Aorta (tissue), 5 donors: ENCODE data around the gene DEK. TPM values are rescaled to one million over a fixed set of nuclear protein-coding genes. Genes with fewer than 3 reads are reported as not detected.

Experiments used
- ATAC-seq: fragments of 200-7000 bp; cut with Tn5 transposase; one replicate; pipeline ENCODE4 v1.9.1; 2022; ENCODE audit warnings: moderate library complexity; ENCODE audit not compliant: low FRiP score
- DNase-seq, 2 donors: peaks; one replicate each; pipeline ENCODE4 v3.0.0-alpha.2; 2020
- H3K27ac ChIP-seq, 2 donors: one replicate each; pipeline ENCODE4 v1.5.1; 2013; ENCODE audit warnings: low read length in 2 of 2, mild to moderate bottlenecking in 2 of 2, moderate library complexity in 2 of 2, control low read depth in 1 of 2, inconsistent platforms in 1 of 2, low read depth in 1 of 2
- H3K27me3 ChIP-seq, 2 donors: one replicate each; pipeline ENCODE4 v1.6.1; 2013; ENCODE audit warnings: control low read depth in 1 of 2, low read length in 1 of 2, mild to moderate bottlenecking in 1 of 2, moderate library complexity in 1 of 2; ENCODE audit not compliant: insufficient read depth in 2 of 2, control insufficient read depth in 1 of 2
- H3K36me3 ChIP-seq, 2 donors: one replicate each; pipeline ENCODE4 v1.6.1; 2013; ENCODE audit warnings: control low read depth in 1 of 2, low read length in 1 of 2, mild to moderate bottlenecking in 1 of 2; ENCODE audit not compliant: insufficient read depth in 2 of 2, control insufficient read depth in 1 of 2
- H3K4me1 ChIP-seq, 2 donors: one replicate each; pipeline ENCODE4 v1.6.1; 2013; ENCODE audit warnings: low read length in 2 of 2, control low read depth in 1 of 2, mild to moderate bottlenecking in 1 of 2, moderate library complexity in 1 of 2; ENCODE audit not compliant: insufficient read depth in 2 of 2, control insufficient read depth in 1 of 2
- H3K4me3 ChIP-seq, 2 donors: one replicate each; pipeline ENCODE4 v1.5.1; 2013; ENCODE audit warnings: low read length in 2 of 2, control low read depth in 1 of 2, mild to moderate bottlenecking in 1 of 2
- H3K9me3 ChIP-seq: one replicate; pipeline ENCODE4 v1.6.1; 2013; ENCODE audit warnings: mild to moderate bottlenecking, low read length; ENCODE audit not compliant: control insufficient read depth
- WGBS, 2 donors: extraction: QIAGEN DNeasy Blood & Tissue Kit; methylation state at CpG; one replicate each; pipeline ENCODE4 v1.1.7; 2013; 5-methylcytosine and 5-hydroxymethylcytosine counted together
- intact Hi-C, 2 donors: fragments of 100-400 bp; cut with DNase I; formaldehyde crosslinking; loops; one replicate each; pipeline versions ENCODE4 v1.14.2 to v1.15.0; 2022
- polyA plus RNA-seq, 2 donors: library from polyadenylated mRNA; stranded (reverse); fragments of 200-250 nt; gene quantifications; one replicate each; pipeline ENCODE4 v1.2.3, GENCODE V29; 2013
- total RNA-seq, 2 donors: library from RNA; stranded (reverse); fragmentation: NEBNext Ultra II Directional; extraction: Animal tissue kit (Norgen Biotek cat#: 25700); gene quantifications; one replicate each; pipeline ENCODE4 v1.2.1, GENCODE V29; 2021
- donor health status: healthy with polysubstance abuse.
- donor health status: Bipolar disorder and iron deficiency.
- donor health status: DM: no; HTN: no; CAD: no.
- donor health status: DM: no; HTN: no; CAD: no.
- donor health status: DM: yes; HTN: yes; CAD: no.

DEK gene
- total and polyA plus RNA-seq, 4 donors, result 61.7 to 83.9 (median 75.3) TPM

- H3K9me3 ChIP-seq, result no peaks in the 10 kb centered on the region
- H3K4me3 ChIP-seq, result no peak overlapping the region
- no peak overlapping the region for H3K27ac ChIP-seq
- H3K4me1 ChIP-seq, result no peaks in the 10 kb centered on the region
- no peak for DNase-seq
- no peaks in the 10 kb centered on the region for H3K27me3 ChIP-seq
- no peak for ATAC-seq
- no peaks in the 10 kb centered on the region for H3K36me3 ChIP-seq
- intact Hi-C loops, result no loop called here
Observed at GRCh38 chr6:18247002-18247401, 17.3 kb downstream of the DEK start.

DNA sequence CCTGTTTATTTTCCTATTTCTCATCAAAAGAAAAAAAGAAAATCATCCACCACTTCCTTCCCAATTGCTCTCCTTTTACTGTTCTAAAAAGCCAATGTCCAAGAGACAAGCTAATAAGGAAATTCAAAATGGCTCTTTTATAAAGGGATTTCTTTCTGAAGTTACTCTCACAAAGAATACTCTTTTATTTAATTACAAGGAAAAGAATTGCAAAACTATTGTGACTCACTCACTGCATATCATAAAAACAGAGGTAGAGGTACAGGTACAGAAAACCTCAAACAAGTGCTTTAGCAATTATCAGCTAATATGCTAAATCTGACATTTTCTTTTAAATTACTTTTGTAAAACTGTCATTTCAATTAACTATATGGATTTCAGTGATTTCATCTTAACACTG, 18.1 kb downstream of the DEK start:
- Histone ChIP-seq H3K4me1 (no peaks in the 10 kb centered on the region), H3K4me3 (no peak overlapping the region), H3K36me3 (no peaks in the 10 kb centered on the region), H3K27me3 (no peaks in the 10 kb centered on the region), H3K27ac (no peak overlapping the region), H3K9me3 (no peaks in the 10 kb centered on the region)
- intact Hi-C loops, result no loop called here
- DNase-seq, result no peak
- no peak for ATAC-seq

DNA sequence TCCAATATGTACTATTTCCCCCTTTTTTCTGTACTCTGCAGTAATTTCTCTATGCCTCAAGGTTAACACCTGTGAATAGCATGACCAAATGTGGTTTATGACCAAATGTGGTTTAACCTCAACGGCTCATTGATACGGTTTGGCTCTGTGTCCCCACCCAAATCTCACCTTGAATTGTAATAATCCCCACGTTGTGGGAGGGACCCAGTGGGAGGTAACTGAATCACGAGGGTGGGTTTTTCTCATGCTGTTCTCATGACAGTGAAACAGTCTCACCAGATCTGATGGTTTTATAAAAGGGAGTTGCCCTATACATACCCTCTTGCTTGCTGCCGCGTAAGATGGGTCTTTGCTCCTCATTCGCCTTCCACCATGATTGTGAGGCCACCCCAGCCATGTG, 18.7 kb downstream of the DEK start:
- ATAC-seq, result no peak
- H3K27ac ChIP-seq, result no peak overlapping the region
- H3K36me3 ChIP-seq, result no peaks in the 10 kb centered on the region
- no peaks in the 10 kb centered on the region for H3K27me3 ChIP-seq
- no peaks in the 10 kb centered on the region for H3K9me3 ChIP-seq
- H3K4me3 ChIP-seq, result no peak overlapping the region
- WGBS, 2 donors, result 65 to 73% methylated on average over 7 of the region's 7 CpGs
- no peaks in the 10 kb centered on the region for H3K4me1 ChIP-seq
- DNase-seq, result no peak
- intact Hi-C loops, result no loop called here

- Histone ChIP-seq H3K36me3 (no peaks in the 10 kb centered on the region), H3K4me3 (no peak overlapping the region), H3K9me3 (no peaks in the 10 kb centered on the region), H3K27me3 (no peaks in the 10 kb centered on the region), H3K4me1 (no peaks in the 10 kb centered on the region), H3K27ac (no peak overlapping the region)
- intact Hi-C loops, result no loop called here
- WGBS, 2 donors, result 73 to 81% methylated on average over 1 of the region's 1 CpG
- no peak for DNase-seq
- ATAC-seq, result no peak
Observed at GRCh38 chr6:18245079-18245478, 19.3 kb downstream of the DEK start.

- Histone ChIP-seq H3K27ac (no peak overlapping the region), H3K9me3 (no peaks in the 10 kb centered on the region), H3K4me1 (no peaks in the 10 kb centered on the region), H3K27me3 (no peaks in the 10 kb centered on the region), H3K36me3 (no peaks in the 10 kb centered on the region), H3K4me3 (no peak overlapping the region)
- no peak for ATAC-seq
- intact Hi-C loops, result no loop called here
- DNase-seq, result no peak
- WGBS, 2 donors, result 52 to 65% methylated on average over 2 of the region's 2 CpGs
Observed at GRCh38 chr6:18244251-18244650, 20.1 kb downstream of the DEK start.

- no peaks in the 10 kb centered on the region for H3K36me3 ChIP-seq
- WGBS, 2 donors, result 86 to 93% methylated on average over 3 of the region's 3 CpGs
- ATAC-seq, result no peak
Observed at GRCh38 chr6:18243302-18243893, 20.9 kb downstream of the DEK start.

DNA sequence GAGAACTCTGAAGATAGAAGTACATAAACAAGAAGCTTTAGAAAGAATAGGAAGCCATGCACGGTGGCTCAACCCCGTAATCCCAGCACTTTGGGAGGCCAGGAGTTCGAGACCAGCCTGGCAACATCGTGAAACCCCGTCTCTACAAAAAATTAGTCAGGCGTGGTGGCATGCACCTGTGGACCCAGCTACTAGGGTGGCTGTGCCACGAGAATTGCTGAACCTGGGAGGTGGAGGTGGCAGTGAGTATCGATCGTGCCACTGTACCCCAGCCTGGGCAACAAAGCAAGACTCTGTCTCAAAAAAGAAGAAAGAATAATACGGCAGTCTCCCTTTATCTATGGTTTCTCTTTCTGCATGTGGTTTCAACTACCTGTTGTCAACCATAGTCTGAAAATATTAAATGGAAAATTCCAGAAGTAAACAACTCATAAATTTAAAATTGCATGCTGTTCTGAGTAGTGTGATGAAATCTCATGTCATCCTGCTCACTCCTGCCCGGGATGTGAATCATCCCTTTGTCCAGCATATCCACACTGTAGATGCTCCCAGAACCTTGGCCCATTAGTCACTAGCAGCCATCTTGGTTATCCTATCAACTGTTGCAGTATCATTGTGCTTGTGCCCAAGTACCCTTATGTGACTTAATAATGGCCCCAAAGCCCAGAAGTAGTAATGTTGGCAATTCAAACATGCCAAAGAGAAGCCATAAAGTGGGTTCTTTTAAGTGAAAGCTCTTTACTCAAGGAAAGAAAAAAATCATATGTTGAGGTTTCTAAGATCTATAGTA, 22.1 kb downstream of the DEK start:
- H3K27ac ChIP-seq, result no peak overlapping the region
- H3K27me3 ChIP-seq, result no peaks in the 10 kb centered on the region
- no peaks in the 10 kb centered on the region for H3K36me3 ChIP-seq
- intact Hi-C loops, result no loop called here
- H3K4me1 ChIP-seq, result no peaks in the 10 kb centered on the region
- DNase-seq (no peak), ATAC-seq (no peak)
- H3K4me3 ChIP-seq, result no peak overlapping the region
- 93 to 96% methylated on average over 11 of the region's 11 CpGs for WGBS, 2 donors
- no peaks in the 10 kb centered on the region for H3K9me3 ChIP-seq

More at GRCh38 chr6:18243302-18243893, 20.9 kb downstream of the DEK start:
- Histone ChIP-seq H3K4me3 (no peak overlapping the region), H3K27me3 (no peaks in the 10 kb centered on the region), H3K4me1 (no peaks in the 10 kb centered on the region), H3K27ac (no peak overlapping the region), H3K9me3 (no peaks in the 10 kb centered on the region)
- intact Hi-C loops, result no loop called here
- no peak for DNase-seq

DNA sequence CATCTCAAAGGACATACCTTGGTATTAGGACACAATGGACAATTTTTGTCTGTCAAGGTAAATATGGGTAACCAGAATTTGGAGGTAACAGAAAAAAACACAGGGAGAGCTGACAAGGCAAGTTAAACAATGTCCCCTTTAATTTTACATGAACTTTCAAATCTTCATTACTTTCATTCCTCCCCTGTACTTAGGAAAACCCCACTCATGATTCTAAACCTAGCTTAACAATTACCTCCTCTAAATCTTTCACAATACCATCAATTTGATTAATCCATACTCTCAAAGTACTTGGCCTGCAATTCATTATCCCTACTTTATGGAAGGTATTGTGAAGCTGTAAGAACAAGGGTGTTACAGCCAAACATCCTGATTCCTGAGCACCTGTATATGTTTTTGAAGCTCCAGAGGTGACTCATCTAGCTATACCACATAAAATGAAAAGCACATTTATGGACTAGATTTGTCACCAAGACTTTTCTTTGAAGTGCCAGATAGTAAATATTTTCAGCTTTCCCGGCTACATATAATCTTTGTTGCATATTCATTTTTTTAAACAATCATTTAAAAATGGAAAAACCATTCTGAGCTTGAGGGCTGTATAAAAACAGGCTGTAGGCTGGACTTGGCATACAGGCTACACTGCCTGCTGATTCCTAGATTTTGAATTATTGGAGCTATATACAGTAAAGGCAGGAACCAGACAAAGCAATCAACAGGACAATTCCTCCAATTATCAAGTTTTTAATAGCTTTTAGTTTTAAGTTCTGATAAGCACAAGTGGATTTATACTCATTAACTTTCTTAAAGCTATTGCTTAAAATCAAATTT, 22.9 kb downstream of the DEK start:
- Histone ChIP-seq H3K9me3 (no peaks in the 10 kb centered on the region), H3K4me3 (no peak overlapping the region)
- intact Hi-C loops, result no loop called here

More for the DNA sequence above, 22.9 kb downstream of the DEK start:
- no peaks in the 10 kb centered on the region for H3K27me3 ChIP-seq
- no peaks in the 10 kb centered on the region for H3K4me1 ChIP-seq
- WGBS, 2 donors, result 47 to 59% methylated on average over 1 of the region's 1 CpG
- DNase-seq (no peak), ATAC-seq (no peak)
- H3K27ac ChIP-seq, result no peak overlapping the region
- H3K36me3 ChIP-seq, result peaks cover 0 to 3% of the 10 kb centered on the region in 2 donors
